Endothelial cell (in vitro differentiated cells): ENCODE measurements around the gene FBXL7. TPM values are rescaled to one million over a fixed set of nuclear protein-coding genes. Genes with fewer than 3 reads are reported as not detected.

Experiments used
- DNase-seq: peaks from one replicate; pipeline ENCODE4 v3.0.0; 2021; ENCODE audit warnings: low spot score
- H3K27ac Mint-ChIP-seq: one replicate; pipeline ENCODE4 v1.8.0; 2021; ENCODE audit warnings: mixed read lengths, inconsistent platforms; ENCODE audit not compliant: unreplicated experiment
- H3K27me3 Mint-ChIP-seq: one replicate; pipeline ENCODE4 v1.8.0; 2021; ENCODE audit warnings: mild to moderate bottlenecking, moderate library complexity, mixed read lengths, inconsistent platforms; ENCODE audit not compliant: unreplicated experiment
- H3K36me3 Mint-ChIP-seq: one replicate; pipeline ENCODE4 v1.8.0; 2021; ENCODE audit warnings: mild to moderate bottlenecking, low read depth, mixed read lengths, inconsistent platforms; ENCODE audit not compliant: unreplicated experiment
- H3K4me1 Mint-ChIP-seq: one replicate; pipeline ENCODE4 v1.8.0; 2021; ENCODE audit warnings: mild to moderate bottlenecking, mixed read lengths, inconsistent platforms; ENCODE audit not compliant: unreplicated experiment
- H3K4me3 Mint-ChIP-seq: one replicate; pipeline ENCODE4 v1.8.0; 2021; ENCODE audit warnings: mild to moderate bottlenecking, mixed read lengths, inconsistent platforms; ENCODE audit not compliant: unreplicated experiment
- H3K9me3 Mint-ChIP-seq: one replicate; pipeline ENCODE4 v1.8.0; 2021; ENCODE audit warnings: mixed read lengths, inconsistent platforms; ENCODE audit not compliant: unreplicated experiment
- total RNA-seq: library from RNA; stranded (reverse); fragmentation: NEBNext Ultra II Directional; extraction: Animal tissue kit (Norgen Biotek cat#: 25700); gene quantifications from one replicate; pipeline ENCODE4 v1.2.1, GENCODE V29; 2021; ENCODE audit not compliant: unreplicated experiment
- TF ChIP-seq, protein P1 (sequence below): fragments of 200-600 bp; sonication (generic); IDR thresholded peaks from one replicate; pipeline ENCODE4 v1.5.0; 2021; ENCODE audit warnings: antibody characterized with exemption; ENCODE audit not compliant: unreplicated experiment

FBXL7 gene
- total RNA-seq, 1 donor from 2014 or later: 63.8 TPM

DNA sequence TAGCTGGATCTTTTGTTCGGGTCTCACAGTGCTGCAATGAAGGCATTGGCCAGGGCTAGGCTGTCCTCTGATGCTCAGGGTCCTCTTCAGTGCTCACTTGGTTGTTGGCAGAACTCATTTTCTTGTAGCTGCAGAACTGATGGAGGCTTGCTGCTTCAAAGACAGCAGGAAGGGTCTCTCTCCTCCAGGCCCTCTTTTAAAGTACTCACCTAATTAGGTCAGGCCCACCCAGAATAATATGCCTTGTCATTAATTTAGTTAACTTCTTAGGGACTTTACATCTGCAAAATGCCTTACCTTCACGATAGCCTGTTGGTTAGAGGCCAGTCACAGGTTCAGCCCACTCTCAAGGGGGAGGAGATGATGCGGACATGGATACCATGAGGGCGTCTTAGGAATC, 114.7 kb downstream of the FBXL7 start:
- peaks cover 35% of the 10 kb centered on the region for H3K4me1 Mint-ChIP-seq
- H3K27me3 Mint-ChIP-seq: peaks cover 1% of the 10 kb centered on the region
- DNase-seq: no peak
- peaks cover 16% of the 10 kb centered on the region for H3K36me3 Mint-ChIP-seq
- H3K4me3 Mint-ChIP-seq: no peak overlapping the region
- no peak overlapping the region for H3K27ac Mint-ChIP-seq
- H3K9me3 Mint-ChIP-seq: no peaks in the 10 kb centered on the region
- TF ChIP-seq, protein P1, sequence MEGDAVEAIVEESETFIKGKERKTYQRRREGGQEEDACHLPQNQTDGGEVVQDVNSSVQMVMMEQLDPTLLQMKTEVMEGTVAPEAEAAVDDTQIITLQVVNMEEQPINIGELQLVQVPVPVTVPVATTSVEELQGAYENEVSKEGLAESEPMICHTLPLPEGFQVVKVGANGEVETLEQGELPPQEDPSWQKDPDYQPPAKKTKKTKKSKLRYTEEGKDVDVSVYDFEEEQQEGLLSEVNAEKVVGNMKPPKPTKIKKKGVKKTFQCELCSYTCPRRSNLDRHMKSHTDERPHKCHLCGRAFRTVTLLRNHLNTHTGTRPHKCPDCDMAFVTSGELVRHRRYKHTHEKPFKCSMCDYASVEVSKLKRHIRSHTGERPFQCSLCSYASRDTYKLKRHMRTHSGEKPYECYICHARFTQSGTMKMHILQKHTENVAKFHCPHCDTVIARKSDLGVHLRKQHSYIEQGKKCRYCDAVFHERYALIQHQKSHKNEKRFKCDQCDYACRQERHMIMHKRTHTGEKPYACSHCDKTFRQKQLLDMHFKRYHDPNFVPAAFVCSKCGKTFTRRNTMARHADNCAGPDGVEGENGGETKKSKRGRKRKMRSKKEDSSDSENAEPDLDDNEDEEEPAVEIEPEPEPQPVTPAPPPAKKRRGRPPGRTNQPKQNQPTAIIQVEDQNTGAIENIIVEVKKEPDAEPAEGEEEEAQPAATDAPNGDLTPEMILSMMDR: no peak

DNA sequence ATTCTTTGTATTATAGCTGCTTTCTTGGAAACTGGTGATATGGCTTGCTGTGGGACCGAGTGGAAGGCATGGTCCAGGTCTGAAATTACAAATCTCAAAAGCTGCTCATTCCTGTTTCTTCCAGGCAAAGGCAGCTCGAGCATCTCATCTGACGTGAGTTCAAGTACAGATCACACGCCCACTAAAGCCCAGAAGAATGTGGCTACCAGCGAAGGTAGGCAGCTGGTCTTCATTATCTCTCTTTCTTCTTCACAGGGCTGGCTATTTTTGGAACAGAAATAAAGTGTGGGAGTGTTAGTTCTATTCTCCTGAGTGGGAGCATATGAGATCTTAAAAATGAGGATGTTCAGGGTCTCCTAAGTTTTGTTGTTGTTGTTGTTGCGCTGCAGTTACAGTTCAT, 115.9 kb downstream of the FBXL7 start:
- peaks cover 15% of the 10 kb centered on the region for H3K36me3 Mint-ChIP-seq
- no peak overlapping the region for H3K4me3 Mint-ChIP-seq
- H3K9me3 Mint-ChIP-seq: no peaks in the 10 kb centered on the region
- peaks cover 4% of the 10 kb centered on the region for H3K27me3 Mint-ChIP-seq
- TF ChIP-seq, protein P1: no peak
- peaks cover 29% of the 10 kb centered on the region for H3K4me1 Mint-ChIP-seq
- H3K27ac Mint-ChIP-seq: no peak overlapping the region
- no peak for DNase-seq

DNA sequence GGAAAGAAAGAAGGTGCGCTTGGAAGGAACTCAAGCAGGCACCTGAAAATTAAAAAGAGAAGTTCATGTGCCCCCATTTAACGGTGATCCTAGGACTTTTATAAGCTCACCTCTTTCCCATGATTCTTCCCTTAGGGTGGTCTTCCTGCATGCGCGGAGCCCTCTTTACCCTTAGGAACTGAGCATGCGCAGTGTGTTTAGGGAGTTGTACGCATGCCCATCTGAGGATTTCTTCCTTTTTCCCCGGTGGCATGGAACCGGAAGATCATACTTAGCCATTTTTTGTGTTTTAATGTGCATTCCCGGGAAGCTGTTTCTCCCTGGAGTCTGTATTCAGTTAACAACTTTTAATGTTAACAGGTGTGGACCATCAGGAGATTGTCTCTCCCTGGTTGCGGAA, 119.0 kb downstream of the FBXL7 start:
- Mint-ChIP-seq H3K4me3 (no peak overlapping the region), H3K9me3 (no peaks in the 10 kb centered on the region), H3K4me1 (peaks cover 25% of the 10 kb centered on the region), H3K27ac (no peak overlapping the region), H3K27me3 (peaks cover 6% of the 10 kb centered on the region), H3K36me3 (peaks cover 18% of the 10 kb centered on the region)
- DNase-seq: no peak
- TF ChIP-seq, protein P1: no peak

DNA sequence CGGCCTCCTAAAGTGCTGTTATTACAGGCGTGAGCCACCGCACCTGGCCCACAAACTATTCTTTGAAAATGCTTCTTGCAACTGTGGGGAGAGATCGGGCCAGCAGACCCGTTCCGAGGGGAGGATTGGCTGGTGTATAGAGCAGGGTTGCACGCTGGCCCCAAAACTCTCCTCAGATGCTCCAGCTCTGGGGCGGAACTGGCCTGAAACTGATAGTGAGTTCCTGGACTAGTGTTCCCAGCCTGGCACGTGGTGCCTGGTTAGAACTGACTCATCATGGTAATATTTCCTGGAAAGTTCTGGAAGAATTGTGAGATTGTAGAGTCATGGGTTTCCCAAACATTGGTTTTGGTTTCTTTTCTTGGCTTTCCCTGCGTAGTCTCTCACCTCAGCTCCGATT, 120.5 kb downstream of the FBXL7 start:
- H3K9me3 Mint-ChIP-seq: no peaks in the 10 kb centered on the region
- H3K27me3 Mint-ChIP-seq: peaks cover 6% of the 10 kb centered on the region
- no peak overlapping the region for H3K27ac Mint-ChIP-seq
- H3K4me3 Mint-ChIP-seq: peak overlapping the region; percentile 35
- peaks cover 18% of the 10 kb centered on the region for H3K36me3 Mint-ChIP-seq
- TF ChIP-seq, protein P1: no peak
- H3K4me1 Mint-ChIP-seq: peaks cover 34% of the 10 kb centered on the region
- no peak for DNase-seq

DNA sequence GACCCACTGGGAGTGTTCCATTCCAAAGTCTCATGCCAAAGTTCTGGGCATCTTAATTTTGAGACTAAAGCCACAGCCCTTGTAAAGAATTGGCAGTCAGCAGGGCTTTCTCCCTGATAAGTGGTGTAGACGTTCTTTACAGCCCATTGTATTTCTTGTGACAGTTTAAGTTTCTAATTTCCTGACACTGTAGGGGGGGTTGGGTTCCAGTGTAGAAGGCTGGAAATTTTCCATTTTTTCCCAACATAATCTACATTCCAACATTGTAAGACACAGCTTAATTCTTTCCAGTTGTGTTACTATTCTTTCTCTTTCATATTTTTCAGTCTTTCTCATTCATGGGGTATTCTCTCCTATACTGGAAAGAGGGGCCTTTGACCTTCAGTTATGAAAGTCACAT, 121.1 kb downstream of the FBXL7 start:
- peak overlapping the region; percentile 35 for H3K4me3 Mint-ChIP-seq
- H3K27ac Mint-ChIP-seq: no peak overlapping the region
- peaks cover 39% of the 10 kb centered on the region for H3K4me1 Mint-ChIP-seq
- no peak for DNase-seq
- H3K9me3 Mint-ChIP-seq: no peaks in the 10 kb centered on the region
- TF ChIP-seq, protein P1: no peak
- H3K27me3 Mint-ChIP-seq: peaks cover 6% of the 10 kb centered on the region
- peaks cover 18% of the 10 kb centered on the region for H3K36me3 Mint-ChIP-seq
